ENCODE measurements around the gene ZNF25.
"Not testable (repeated sequence)": the region's sequence is repeated elsewhere in the genome, so short reads cannot be mapped to it uniquely, and the experiment has no call there.

ZNF25 gene

DNA sequence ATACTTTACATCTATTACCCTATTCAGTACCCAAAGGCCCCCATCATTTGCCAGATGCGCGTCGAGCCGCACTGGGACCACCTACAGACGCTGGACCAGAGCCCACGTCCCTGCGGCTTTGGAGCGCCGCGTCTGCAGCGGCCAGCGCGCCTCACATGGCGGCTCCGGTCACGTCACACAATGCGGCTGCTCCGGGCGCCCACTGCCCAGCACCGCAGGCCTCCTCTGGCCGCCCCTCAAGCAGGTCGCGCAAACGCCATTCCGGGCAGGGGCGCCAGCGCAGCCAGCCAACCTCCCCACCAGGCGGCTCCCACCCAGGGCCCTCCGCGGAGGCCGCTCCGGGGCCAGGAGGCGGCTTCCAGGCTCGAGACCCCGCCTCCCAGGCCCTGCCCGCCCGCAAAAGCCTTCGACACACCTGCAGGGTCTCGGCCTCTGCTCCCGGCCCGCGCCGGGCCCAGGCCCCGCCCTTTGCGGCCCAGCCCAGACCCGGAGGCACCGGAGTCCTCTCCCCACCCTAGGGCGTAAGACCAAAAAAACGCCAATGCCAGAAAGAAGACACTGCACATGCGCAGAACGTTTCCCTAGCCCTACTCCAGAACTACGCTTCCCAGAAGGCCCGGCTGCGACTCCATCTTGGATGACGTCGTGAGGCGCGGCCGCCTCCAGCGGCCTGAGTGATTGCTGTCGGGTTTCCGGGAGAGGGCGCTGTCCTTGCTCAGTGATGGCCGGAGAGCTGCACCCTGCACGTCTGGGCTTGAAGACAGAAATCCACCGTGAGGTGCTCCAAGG, at the start of gene ZNF25:
Gene ZNF25 (minus strand): TSS at position 557 of the 789 bp plus-strand sequence. CDS start 4,925 bp downstream, outside the sequence.
- DNase-seq = peak; percentile 98

GRCh38 chr10:38025283-38025682, 48.8 kb upstream of the ZNF25 start:
- DNase-seq = no peak

- not testable (repeated sequence) for DNase-seq
Measured at GRCh38 chr10:38019124-38019523, 42.7 kb upstream of the ZNF25 start.

DNA sequence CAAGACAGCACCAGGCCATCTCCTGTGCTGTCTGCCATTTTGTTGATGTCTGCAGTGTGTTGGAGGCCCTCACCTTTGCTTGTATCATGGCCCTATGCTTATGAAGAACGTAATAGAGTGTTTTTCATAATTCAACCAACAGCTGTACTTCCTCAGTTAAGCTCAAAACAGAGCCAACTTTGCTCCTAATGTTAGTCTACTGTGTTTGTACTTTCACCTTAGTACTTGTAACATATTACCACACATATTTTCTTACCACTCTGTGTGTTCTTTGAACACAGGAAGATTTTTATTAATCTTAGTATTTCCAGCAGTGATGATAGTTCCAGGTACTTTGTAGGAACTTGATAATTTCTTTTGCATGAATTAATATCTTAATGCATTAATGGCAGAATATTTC, 39.9 kb upstream of the ZNF25 start:
- no peak for DNase-seq

GRCh38 chr10:38010119-38010903, 33.9 kb upstream of the ZNF25 start, which contains the start of gene ZNF33A:
Gene ZNF33A, plus strand, starts transcription at chr10:38010675. Its CDS starts 1,667 bp downstream, at chr10:38012342.
- DNase-seq = peak; percentile 96

DNA sequence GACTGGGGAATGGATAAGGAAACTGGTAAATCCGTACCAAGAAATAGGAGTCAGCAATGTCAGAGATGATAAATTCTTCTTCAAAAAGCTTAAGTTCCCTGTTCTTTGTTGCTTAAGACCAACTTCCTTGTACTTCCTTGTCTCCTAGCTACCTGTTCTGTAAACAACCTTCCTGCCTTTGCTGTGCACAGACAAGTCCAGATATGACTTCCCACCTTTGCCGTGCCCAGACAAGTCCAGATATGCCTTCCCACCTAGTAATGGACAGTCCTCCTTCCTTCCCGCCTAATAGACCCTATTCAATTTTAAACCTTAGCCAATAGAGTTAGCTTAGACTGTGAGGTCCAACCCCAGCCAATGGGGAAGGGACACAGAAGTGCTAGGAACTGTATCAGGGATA, 31.5 kb upstream of the ZNF25 start:
- no peak for DNase-seq

- DNase-seq = no peak
Measured at GRCh38 chr10:38007551-38007950, 31.1 kb upstream of the ZNF25 start.

GRCh38 chr10:38003588-38003987, 27.1 kb upstream of the ZNF25 start:
- no peak for DNase-seq

- no peak for DNase-seq
Measured at GRCh38 chr10:38003026-38003425, 26.6 kb upstream of the ZNF25 start.

DNA sequence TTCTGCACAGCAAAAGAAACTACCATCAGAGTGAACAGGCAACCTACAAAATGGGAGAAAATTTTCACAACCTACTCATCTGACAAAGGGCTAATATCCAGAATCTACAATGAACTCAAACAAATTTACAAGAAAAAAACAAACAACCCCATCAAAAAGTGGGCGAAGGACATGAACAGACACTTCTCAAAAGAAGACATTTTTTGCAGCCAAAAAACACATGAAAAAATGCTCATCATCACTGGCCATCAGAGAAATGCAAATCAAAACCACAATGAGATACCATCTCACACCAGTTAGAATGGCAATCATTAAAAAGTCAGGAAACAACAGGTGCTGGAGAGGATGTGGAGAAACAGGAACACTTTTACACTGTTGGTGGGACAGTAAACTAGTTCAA, 24.0 kb upstream of the ZNF25 start:
- not testable (repeated sequence) for DNase-seq

- DNase-seq = not testable (repeated sequence)
Measured at GRCh38 chr10:37998920-37999319, 22.5 kb upstream of the ZNF25 start.

GRCh38 chr10:37992083-37992482, 15.6 kb upstream of the ZNF25 start:
- DNase-seq = no peak

DNA sequence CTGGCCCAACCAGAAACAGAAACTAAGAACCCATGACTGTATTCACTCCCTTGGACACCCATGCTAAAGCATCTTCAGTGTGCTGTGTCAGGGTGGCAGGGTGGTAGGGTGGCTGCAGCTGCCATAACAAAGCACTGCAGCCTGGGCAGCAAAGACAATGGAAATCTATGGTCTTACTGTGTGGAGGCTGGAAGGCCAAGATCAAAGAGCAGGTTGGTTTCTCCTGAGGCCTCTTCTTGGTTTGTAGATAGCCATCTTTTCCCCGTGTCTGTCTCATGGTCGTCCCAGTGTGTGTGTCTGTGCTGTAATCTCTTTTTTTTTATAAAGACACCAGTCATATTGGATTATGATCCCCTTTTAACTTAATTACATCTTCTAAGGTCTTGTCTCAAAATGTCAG, 15.2 kb upstream of the ZNF25 start:
- no peak for DNase-seq

DNA sequence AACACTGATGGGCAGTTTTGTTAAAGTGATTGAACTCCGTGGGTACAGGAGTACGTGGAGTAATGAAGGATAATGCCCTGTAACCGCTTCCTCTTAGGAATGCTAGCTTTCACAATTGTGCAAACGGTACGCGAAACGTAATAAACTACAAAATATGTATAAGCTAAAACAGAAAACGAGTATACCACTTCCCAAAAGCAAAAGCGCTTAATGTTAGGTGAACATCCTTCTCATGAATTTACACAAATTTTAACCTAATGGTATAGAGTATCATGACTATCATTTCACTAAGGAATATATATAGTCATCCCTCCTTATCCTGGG, 395 bp upstream of the ZNF25 start:
- DNase-seq = no peak

DNA sequence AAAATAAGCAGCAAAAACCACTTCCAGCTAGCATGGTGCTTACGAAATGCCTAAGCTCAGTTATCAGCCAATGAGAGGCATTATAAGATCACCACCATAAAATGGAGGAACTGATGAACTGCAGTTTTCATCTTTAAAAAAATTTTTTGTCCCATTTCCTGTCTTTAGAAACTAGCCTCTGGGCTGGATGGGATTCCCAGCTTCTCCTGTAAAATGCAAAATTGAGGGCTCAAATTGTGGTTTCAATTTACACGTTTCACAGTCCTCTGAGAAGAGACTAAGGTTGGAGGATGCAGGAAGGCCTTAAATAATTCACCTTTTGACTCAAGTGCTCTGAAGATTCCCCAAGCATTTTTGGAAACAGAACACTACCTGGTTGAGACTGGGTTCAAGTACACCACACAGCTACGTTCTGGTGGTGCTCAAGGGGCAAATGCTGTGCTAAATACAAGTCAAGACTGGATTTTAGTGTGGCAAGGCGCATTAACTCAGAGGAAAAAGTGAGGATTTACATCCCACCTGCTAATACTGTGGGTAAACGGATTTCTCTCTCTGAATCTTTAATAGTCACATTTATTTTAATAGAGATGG, 951 bp downstream of the ZNF25 start:
- no peak for DNase-seq

DNA sequence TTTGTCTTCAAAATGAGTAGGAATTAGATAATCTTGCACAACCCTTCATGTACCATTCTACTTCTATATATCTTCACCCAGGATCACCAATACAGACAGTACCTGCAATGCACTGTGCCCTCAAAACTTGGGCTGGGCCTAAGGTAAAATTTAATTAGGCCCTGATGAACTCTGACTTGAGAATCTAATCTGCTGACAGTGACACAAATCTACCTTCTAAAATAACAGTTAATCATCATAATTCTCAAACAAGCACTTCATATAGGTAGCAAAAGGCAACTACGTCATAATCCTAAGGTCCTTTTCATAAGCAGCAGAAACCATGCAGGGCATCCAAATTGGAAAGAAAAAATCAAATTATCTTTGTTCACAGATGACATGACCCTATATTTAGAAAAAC, 4.1 kb downstream of the ZNF25 start:
- DNase-seq = no peak

DNA sequence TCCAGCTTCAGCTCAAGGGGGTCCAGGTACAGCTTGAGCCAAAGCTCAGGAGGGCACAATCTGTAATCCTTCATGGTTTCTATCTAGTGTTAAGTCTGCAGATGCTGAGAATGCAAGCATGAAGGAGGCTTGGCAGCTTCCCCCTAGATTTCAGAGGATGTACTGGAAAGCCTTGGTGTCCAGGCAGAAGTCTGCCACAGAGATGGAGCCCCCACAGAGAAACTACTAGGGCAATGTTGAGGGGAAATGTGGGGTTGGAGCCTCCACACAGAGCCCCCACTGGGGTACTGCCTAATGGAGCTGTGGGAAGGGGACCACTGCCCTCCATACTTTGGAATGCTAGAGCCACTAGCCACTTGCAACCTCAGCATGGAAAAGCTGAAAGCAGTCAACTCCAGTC, 11.4 kb downstream of the ZNF25 start:
- DNase-seq = no peak

DNA sequence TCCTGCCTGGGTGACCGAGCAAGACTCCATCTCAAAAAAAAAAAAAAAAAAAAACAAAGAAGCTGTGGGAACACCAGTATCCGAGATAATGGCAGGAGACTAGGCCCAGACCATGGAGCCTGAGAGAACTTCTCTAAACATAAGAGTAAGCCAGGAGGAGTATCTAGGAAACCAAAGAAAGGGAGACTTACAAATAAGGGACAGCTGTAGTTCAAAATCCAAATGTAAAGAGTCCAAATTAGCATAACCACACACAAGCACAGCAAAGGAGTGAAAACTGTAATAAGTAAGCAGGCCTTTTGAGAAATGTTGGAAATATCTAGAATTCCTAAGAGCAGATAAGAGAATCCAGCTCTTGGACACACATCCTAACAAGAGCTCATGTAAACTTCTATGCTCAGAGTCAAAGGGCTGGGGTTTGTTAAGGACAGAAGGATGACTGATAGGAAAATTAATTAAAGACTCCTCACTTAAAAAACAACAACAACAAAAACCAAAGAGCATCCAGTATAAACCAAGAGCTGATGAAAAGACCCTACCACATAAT, 15.8 kb downstream of the ZNF25 start:
- DNase-seq = no peak

GRCh38 chr10:37957841-37958240, 18.6 kb downstream of the ZNF25 start:
- DNase-seq = no peak

GRCh38 chr10:37952926-37953325, 23.5 kb downstream of the ZNF25 start:
- DNase-seq = no peak

GRCh38 chr10:37952043-37952755, 24.2 kb downstream of the ZNF25 start:
- DNase-seq = no peak

DNA sequence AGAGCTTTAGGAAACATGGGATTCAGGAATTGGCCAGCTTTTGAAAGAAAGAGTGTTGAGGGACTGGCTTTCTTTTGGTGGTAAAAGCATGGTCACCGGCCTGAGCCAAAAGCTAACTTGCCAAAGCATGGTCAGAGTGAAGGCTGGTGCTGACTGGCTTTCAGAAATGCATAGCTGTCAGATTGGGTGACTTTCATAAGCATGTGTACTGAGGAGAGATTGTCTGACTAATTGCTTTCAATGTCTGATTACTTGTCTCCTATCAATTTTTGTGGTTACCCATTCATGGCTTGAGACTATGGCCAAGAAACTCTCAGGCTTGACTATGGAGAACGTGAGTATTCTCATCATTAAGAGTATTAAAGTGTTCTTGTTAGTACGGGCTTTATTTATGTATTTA, 28.2 kb downstream of the ZNF25 start:
- no peak for DNase-seq

- DNase-seq = no peak
Measured at GRCh38 chr10:37947526-37947925, 28.9 kb downstream of the ZNF25 start.
